Osteoblast (primary cell): ENCODE data around the gene EPHB2. TPM values are rescaled to one million over a fixed set of nuclear protein-coding genes. Genes with fewer than 3 reads are reported as not detected.

Source experiments
- DNase-seq: peaks from one replicate; pipeline ENCODE4 v3.0.0; 2011; ENCODE audit warnings: low spot score, mixed read lengths; ENCODE audit not compliant: insufficient read length; ENCODE audit errors: missing footprints
- H2AFZ ChIP-seq: 2 replicates; pipeline ENCODE4 v1.6.0; 2011; ENCODE audit warnings: mild to moderate bottlenecking, low read length
- H3K27ac ChIP-seq: 2 replicates; pipeline ENCODE4 v1.5.1; 2011; ENCODE audit warnings: mild to moderate bottlenecking, low read depth, low read length, moderate library complexity
- H3K27me3 ChIP-seq: 2 replicates; pipeline ENCODE4 v1.6.0; 2012; ENCODE audit warnings: mild to moderate bottlenecking, control low read depth, inconsistent platforms, low read length, moderate library complexity; ENCODE audit not compliant: insufficient read depth
- H3K36me3 ChIP-seq: 2 replicates; pipeline ENCODE4 v1.5.1; 2011; ENCODE audit warnings: mild to moderate bottlenecking, low read length, control low read depth, moderate library complexity; ENCODE audit not compliant: insufficient read depth
- H3K4me1 ChIP-seq: 2 replicates; pipeline ENCODE4 v1.5.1; 2011; ENCODE audit warnings: mild to moderate bottlenecking, low read length, control low read depth, moderate library complexity; ENCODE audit not compliant: insufficient read depth
- H3K4me2 ChIP-seq: 2 replicates; pipeline ENCODE4 v1.6.0; 2011; ENCODE audit warnings: mild to moderate bottlenecking, low read length; ENCODE audit not compliant: insufficient read depth
- H3K4me3 ChIP-seq: fragments of 200-600 bp; sonication (generic); 3 replicates; pipeline ENCODE4 v1.5.1; 2012; ENCODE audit warnings: mild to moderate bottlenecking, low read length, inconsistent platforms; ENCODE audit not compliant: insufficient read depth
- H3K79me2 ChIP-seq: 2 replicates; pipeline ENCODE4 v1.6.0; 2012; ENCODE audit warnings: mild to moderate bottlenecking, low read length, control low read depth, inconsistent platforms; ENCODE audit not compliant: insufficient read depth
- H3K9me3 ChIP-seq: 2 replicates; pipeline ENCODE4 v1.5.1; 2011; ENCODE audit warnings: low read depth, low read length, control low read depth
- H4K20me1 ChIP-seq: 2 replicates; pipeline ENCODE4 v1.6.0; 2012; ENCODE audit warnings: mild to moderate bottlenecking, low read length, control low read depth; ENCODE audit not compliant: insufficient read depth
- CTCF ChIP-seq: IDR thresholded peaks from 2 replicates; pipeline ENCODE4 v1.5.1; 2011; ENCODE audit warnings: mild to moderate bottlenecking, low read depth, low read length, moderate library complexity; ENCODE audit errors: extremely low read depth
- total RNA-seq: library from RNA; depleted of rRNA; stranded (reverse); fragments of >200 nt; gene quantifications from 2 replicates; pipeline ENCODE4 v1.2.3, GENCODE V29; 2012

EPHB2 gene
- total RNA-seq, 1 donor, result 8.7 TPM

DNA sequence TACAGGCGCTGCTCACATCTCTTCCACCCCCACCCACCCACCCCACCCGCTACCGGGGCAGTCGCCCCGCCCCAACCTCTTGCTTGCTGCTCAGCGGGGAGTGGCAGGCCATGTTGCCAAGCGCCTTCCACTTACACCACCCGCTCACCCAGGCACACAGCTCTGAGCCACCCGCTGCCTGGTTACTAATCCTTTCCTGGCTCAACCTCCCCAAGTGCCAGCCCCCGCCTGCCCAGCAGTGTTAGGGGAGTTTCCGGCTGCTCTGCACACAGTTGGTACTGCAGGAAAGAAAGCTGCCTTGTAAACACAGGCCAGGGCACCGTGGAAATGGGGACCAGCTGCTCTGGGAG, 205.8 kb downstream of the EPHB2 start:
- H3K4me1 ChIP-seq, result no peaks in the 10 kb centered on the region
- no peak for TF ChIP-seq CTCF
- H2AFZ ChIP-seq, result no peak overlapping the region
- H3K27ac ChIP-seq, result no peak overlapping the region
- no peaks in the 10 kb centered on the region for H3K79me2 ChIP-seq
- H3K4me3 ChIP-seq, result no peak overlapping the region
- no peaks in the 10 kb centered on the region for H3K9me3 ChIP-seq
- no peaks in the 10 kb centered on the region for H3K27me3 ChIP-seq
- H3K36me3 ChIP-seq, result no peaks in the 10 kb centered on the region
- H4K20me1 ChIP-seq, result no peaks in the 10 kb centered on the region
- H3K4me2 ChIP-seq, result no peak overlapping the region
- DNase-seq, result no peak

DNA sequence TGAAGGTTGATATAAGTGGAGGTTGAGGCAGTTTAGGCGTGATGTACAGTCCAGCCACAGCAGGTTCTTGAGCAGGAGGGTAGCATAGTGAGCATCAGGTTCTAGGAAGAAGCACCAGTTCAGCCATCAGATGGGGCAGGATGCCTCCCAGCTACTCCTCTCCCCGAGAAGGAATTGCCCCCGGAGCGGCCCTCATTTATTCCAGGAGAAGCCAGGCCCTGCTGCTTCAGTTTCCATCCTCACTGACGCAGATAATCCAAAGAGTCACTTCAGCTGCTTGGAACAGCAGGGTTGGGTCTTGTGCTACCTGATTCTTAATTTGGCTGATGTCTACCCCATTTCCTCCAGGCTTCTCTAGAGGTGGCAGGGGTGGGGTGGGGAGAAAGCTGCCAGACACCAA, 207.3 kb downstream of the EPHB2 start:
- no peaks in the 10 kb centered on the region for H3K4me1 ChIP-seq
- no peaks in the 10 kb centered on the region for H3K79me2 ChIP-seq
- no peak for TF ChIP-seq CTCF
- no peak overlapping the region for H3K27ac ChIP-seq
- no peaks in the 10 kb centered on the region for H3K36me3 ChIP-seq
- H3K9me3 ChIP-seq, result peaks cover under 1% of the 10 kb centered on the region
- no peak overlapping the region for H3K4me3 ChIP-seq
- H2AFZ ChIP-seq, result no peak overlapping the region
- H3K4me2 ChIP-seq, result no peak overlapping the region
- no peaks in the 10 kb centered on the region for H3K27me3 ChIP-seq
- H4K20me1 ChIP-seq, result no peaks in the 10 kb centered on the region
- no peak for DNase-seq

- Histone ChIP-seq H3K36me3 (no peaks in the 10 kb centered on the region), H4K20me1 (no peaks in the 10 kb centered on the region), H3K79me2 (no peaks in the 10 kb centered on the region), H3K4me2 (no peak overlapping the region), H3K9me3 (peaks cover 2% of the 10 kb centered on the region), H3K27me3 (no peaks in the 10 kb centered on the region), H3K4me3 (no peak overlapping the region), H3K27ac (no peak overlapping the region), H3K4me1 (no peaks in the 10 kb centered on the region), H2AFZ (no peak overlapping the region)
- no peak for TF ChIP-seq CTCF
- no peak for DNase-seq
Observed at GRCh38 chr1:22918644-22919043, 208.0 kb downstream of the EPHB2 start.

GRCh38 chr1:22919341-22920025, 208.8 kb downstream of the EPHB2 start:
- Histone ChIP-seq H3K79me2 (no peaks in the 10 kb centered on the region), H3K4me2 (no peak overlapping the region), H3K36me3 (no peaks in the 10 kb centered on the region), H3K27ac (no peak overlapping the region), H2AFZ (no peak overlapping the region), H3K9me3 (peaks cover 2% of the 10 kb centered on the region), H4K20me1 (no peaks in the 10 kb centered on the region), H3K4me1 (no peaks in the 10 kb centered on the region), H3K4me3 (no peak overlapping the region), H3K27me3 (no peaks in the 10 kb centered on the region)
- no peak for DNase-seq
- TF ChIP-seq CTCF, result no peak
